ENCODE results near the gene SLC15A2.
"Not testable (repeated sequence)": the region's sequence is repeated elsewhere in the genome, so short reads cannot be mapped to it uniquely, and the experiment has no call there.

SLC15A2 gene

DNA sequence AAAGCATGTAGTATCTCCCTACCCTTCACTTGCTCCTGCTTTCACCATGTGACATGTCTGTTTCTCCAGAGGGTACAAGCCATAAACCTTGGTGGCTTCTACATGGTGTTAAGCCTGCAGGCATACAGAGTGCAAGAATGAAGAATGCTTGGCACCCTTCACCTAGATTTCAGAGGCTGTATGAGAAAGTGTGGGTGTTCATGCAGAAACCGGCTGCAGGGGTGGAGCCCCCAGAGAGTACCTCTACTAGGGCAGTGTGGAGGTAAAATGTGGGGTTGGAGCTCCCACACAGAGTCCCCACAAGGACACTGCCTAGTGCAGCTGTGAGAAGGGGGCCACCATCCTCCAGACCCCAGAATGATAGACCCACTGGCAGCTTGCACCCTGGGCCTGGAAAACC, 32.2 kb downstream of the SLC15A2 start:
- DNase-seq (ENCODE audit: low read depth in 2 of 2), result no peak

- not testable (repeated sequence) for DNase-seq (ENCODE audit: low read depth in 2 of 2)
These were observed 44.1 kb downstream of the SLC15A2 start for GRCh38 chr3:121938141-121938855.

DNA sequence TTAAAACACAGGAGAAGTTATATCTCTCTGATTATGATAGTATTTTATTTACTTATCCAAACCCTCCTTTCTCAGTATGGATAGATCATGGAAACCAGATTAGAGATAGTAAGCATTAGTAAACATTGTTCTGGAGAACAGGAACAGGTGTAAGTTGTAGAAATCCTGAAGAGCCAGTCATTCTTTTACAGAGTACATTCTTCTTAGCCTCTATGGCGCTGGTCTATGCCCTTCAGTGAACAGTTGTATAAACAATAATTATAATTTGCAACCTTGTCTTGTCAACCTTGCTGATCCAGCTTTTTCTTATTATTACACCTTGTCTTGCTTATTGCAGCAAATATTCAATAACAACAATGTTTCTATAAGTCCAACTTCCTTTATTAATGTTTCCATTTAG, 47.4 kb downstream of the SLC15A2 start:
- DNase-seq (ENCODE audit: low read depth in 2 of 2), result no peak

DNA sequence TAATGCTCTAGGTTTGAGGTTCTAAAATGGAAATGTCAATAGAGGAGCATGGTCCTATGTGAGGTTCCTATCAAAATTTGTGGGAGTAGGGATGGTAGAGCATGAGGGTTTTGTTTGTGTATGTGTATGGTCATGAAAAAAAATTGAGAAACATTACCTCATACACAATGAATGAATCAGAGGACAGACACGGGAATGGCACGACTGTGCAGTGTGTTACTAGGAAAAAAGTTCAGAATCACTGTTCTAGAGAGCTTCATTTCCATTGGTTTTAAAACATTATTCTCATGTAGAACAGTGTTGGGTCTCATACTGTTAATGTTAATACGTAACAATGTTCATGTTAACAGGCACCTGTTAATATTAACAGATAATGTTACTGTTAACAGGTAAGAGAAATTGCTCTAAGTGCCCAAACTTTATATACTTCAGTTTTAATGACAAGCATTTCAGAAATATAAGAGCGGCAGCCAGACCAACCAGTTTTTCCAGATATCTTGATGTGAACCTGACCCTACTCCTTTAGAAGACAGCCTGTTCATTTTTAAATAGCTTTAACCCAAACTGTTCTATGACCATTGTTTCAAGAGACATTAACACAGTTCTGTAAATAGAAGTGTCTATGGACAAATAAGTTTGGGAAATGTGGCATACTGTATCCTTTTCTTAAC, 48.0 kb downstream of the SLC15A2 start:
- no peak for DNase-seq (ENCODE audit: low read depth in 2 of 2)

DNA sequence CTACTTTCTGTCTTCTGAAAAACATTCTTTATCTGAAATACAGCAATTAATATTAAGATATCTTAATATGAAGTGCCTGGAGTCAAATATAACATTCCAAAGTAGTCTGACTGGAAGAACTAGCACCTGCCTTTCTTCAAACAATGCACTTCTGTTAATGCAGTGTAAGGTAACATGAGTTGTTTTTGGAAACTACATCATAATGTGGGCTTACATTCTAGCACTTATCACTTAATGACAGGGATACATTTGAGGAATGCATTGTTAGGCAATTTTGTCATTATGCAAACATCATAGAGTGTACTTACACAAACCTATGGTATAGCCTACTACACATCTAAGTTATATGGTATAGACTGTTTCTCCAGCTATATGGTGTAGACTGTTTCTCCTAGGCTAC, 49.2 kb downstream of the SLC15A2 start:
- DNase-seq (ENCODE audit: low read depth in 2 of 2), result no peak

DNA sequence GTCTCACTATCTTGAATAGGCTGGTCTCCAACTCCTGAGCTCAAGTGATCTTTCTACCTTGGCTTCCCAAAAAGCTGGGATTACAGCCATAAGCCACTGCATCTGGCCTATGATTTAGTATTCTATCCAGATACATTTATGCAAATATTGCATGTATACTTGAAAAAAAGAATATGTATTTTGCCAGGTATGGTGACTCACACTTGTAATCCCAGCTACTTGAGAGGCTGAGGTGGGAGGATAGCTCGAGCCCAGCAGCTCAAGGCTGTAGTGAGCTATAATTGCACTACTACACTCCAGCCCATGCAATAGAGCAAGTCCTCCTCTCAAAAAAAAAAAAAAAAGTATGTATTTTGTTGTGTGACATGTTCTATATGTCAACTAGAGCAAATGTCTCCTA, 54.4 kb downstream of the SLC15A2 start:
- no peak for DNase-seq (ENCODE audit: low read depth in 2 of 2)

DNA sequence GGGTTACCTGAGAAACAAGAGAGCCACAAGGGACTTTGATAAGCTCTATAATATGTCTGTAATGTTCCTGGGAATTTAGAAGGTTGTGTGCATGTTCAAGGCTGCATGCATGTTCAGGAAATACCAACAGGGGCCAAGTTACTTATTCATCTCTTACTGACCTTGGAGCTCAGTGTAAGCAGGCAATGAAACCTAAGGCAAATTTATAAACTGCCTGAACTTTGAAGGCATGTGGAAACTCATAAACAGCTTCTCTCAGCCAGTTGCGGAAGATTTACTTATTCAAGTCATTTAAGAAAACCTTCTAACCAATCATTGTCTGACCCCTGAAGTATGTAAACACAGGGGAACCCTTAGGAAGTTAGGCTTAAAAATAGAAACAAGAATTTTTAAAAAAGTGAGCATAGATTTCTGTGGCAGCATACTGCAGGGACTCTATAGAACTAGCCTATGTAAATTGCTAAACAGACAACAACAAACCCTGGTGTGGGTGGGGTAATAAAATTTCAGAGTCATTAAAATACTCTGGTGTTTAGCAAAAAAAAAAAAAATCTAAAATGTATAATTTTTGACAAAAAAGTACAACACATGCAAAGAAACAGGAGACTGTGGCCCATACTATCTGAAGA, 57.2 kb downstream of the SLC15A2 start:
- DNase-seq (ENCODE audit: low read depth in 2 of 2), result no peak

- DNase-seq (ENCODE audit: low read depth in 2 of 2), result no peak
These were observed 62.2 kb downstream of the SLC15A2 start for GRCh38 chr3:121956363-121956762.

GRCh38 chr3:121957674-121958415, 63.6 kb downstream of the SLC15A2 start:
- DNase-seq (ENCODE audit: low read depth in 2 of 2), result no peak

- no peak for DNase-seq (ENCODE audit: low read depth in 2 of 2)
These were observed 64.6 kb downstream of the SLC15A2 start for GRCh38 chr3:121958801-121959200.

GRCh38 chr3:121961283-121961682, 67.1 kb downstream of the SLC15A2 start:
- no peak for DNase-seq (ENCODE audit: low read depth in 2 of 2)

GRCh38 chr3:121962443-121962842, 68.2 kb downstream of the SLC15A2 start:
- no peak for DNase-seq (ENCODE audit: low read depth in 2 of 2)

DNA sequence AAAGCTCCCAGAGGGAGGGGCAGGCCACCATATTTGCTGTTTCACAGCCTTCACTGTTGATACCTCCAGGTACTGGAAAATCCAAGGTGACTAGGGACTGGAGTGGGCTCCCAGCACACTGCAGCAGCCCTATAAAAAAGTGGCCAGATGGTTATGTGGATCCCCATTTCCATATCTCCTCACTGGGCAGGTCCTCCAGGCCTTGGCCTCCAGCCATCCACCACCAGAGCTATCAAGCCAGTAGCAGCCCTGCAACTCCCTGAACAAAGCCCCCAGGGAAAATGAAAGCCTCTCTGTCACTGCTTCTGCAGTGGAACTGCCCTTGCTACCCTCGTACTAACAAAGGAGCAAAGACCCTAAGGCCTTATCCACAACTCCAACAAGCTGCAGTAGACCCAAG, 69.4 kb downstream of the SLC15A2 start:
- no peak for DNase-seq (ENCODE audit: low read depth in 2 of 2)

GRCh38 chr3:121969631-121970030, 75.4 kb downstream of the SLC15A2 start:
- DNase-seq (ENCODE audit: low read depth in 2 of 2), result no peak

GRCh38 chr3:121970047-121970446, 75.8 kb downstream of the SLC15A2 start:
- DNase-seq (ENCODE audit: low read depth in 2 of 2), result no peak

GRCh38 chr3:121974601-121975111, 80.5 kb downstream of the SLC15A2 start:
- no peak for DNase-seq (ENCODE audit: low read depth in 2 of 2)

DNA sequence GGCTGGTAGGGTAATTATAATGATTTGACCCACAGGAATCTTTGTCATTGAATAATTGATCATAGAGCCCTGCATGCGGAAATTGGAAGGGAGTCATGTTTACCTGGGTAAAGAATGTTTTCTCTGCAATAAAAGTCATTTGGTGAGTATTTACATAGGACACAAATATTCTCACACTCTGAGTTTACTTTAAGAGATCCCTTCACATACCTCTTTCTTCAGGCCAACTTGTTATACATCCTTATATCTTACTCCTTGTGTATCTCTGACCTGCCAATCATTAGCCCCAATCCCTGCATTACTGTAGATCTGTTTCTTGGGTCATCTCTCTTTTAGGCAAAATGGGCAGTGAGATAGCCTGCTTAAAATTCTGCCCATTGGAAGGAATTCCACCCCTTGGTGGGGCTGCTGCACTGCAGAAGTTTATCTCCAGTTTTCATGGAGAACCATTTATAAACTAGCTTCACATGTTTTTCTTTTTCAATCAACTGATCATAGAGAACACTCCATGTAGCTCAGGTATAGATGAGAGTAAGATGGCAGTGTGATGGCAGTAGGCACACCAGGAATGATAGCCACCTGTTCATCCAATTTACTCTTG, 81.6 kb downstream of the SLC15A2 start:
- no peak for DNase-seq (ENCODE audit: low read depth in 2 of 2)

GRCh38 chr3:121976727-121977126, 82.5 kb downstream of the SLC15A2 start:
- DNase-seq (ENCODE audit: low read depth in 2 of 2), result no peak

- no peak for DNase-seq (ENCODE audit: low read depth in 2 of 2)
These were observed 85.0 kb downstream of the SLC15A2 start for GRCh38 chr3:121979246-121979645.

GRCh38 chr3:121979734-121980449, 85.7 kb downstream of the SLC15A2 start:
- DNase-seq (ENCODE audit: low read depth in 2 of 2), result no peak

DNA sequence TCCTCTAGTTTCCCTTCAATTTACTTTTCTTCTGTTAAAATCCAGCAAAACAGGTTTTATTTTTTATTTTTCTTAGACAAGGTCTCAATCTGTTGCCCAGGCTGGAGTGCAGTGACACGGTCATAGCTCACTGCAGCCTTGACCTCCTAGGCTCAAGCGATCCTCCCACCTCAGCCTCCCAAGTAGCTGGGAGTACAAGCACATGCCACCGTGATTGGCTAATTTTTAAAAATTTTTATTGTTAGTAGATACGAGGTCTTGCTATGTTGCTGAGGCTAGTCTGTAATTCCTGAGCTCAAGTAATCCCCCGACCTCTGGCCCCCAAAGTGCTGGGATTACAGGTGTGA, 86.2 kb downstream of the SLC15A2 start:
- no peak for DNase-seq (ENCODE audit: low read depth in 2 of 2)

Data from activated CD4-positive, alpha-beta T cell treated with anti-CD3 and anti-CD28 coated beads for 24 hours (primary cell).